A549 (cell line): ENCODE measurements around the gene CDH1. TPM values are rescaled to one million over a fixed set of nuclear protein-coding genes. Genes with fewer than 3 reads are reported as not detected.
A peak's percentile ranks its signal among the peaks of the same experiment; 100 is the strongest.

Experiments used
- ATAC-seq, 2 experiments: fragments of 200-7000 bp in 1 of 2; fragments of >200 bp in 1 of 2; cut with Nextera tagmentation in 1 of 2; cut with Tn5 transposase in 1 of 2; 3 replicates each; pipeline versions ENCODE4 v1.8.0 to v1.9.1; 2018 to 2020; ENCODE audit warnings: mild to moderate bottlenecking in 1 of 2, moderate library complexity in 1 of 2
- CTCF ChIA-PET: fragments of 300-600 bp; sonication (Branson Sonifier 250); formaldehyde crosslinking; extraction: SDS; loops from one replicate; lab custom pipeline; 2021; ENCODE audit warnings: antibody characterized with exemption, inconsistent platforms; lab: Yijun Ruan, JAX
- POLR2A ChIA-PET: fragments of 350-600 bp; formaldehyde crosslinking; extraction: SDS; loops from one replicate; lab custom pipeline; 2021; ENCODE audit warnings: antibody characterized with exemption, inconsistent platforms; lab: Yijun Ruan, JAX
- DNase-seq, 2 experiments: peaks; one replicate each; pipeline versions ENCODE4 v3.0.0 to v3.0.0-alpha.2; 2011 to 2016; ENCODE audit warnings: low read depth in 1 of 2, low spot score in 1 of 2
- FAIRE-seq: peaks from 2 replicates; lab custom pipeline; 2011; peaks lifted over from hg19 to GRCh38; lab: Jason Lieb, UNC
- H3K27ac ChIP-seq, 2 experiments: fragments of >200 bp; sonication (Bioruptor Twin); formaldehyde crosslinking; 3 replicates each; pipeline ENCODE4 v1.5.1; 2016 to 2017
- H3K4me1 ChIP-seq: fragments of >200 bp; sonication (Bioruptor Twin); formaldehyde crosslinking; 3 replicates; pipeline ENCODE4 v1.6.1; 2016
- H3K4me2 ChIP-seq: fragments of >200 bp; sonication (Bioruptor Twin); formaldehyde crosslinking; 3 replicates; pipeline ENCODE4 v1.6.1; 2016
- H3K4me3 ChIP-seq: fragments of >200 bp; sonication (Bioruptor Twin); formaldehyde crosslinking; 3 replicates; pipeline ENCODE4 v1.5.1; 2016
- H3K9me3 ChIP-seq: fragments of >200 bp; sonication (Bioruptor Twin); formaldehyde crosslinking; 3 replicates; pipeline ENCODE4 v1.6.1; 2016
- ATOH8 ChIP-seq: fragments of 250-450 bp; sonication (Bioruptor Pico); IDR thresholded peaks from 2 replicates; pipeline ENCODE4 v1.5.0; 2020; ENCODE audit warnings: low read depth, mild to moderate bottlenecking, moderate library complexity
- BHLHE40 ChIP-seq: IDR thresholded peaks from 2 replicates; pipeline ENCODE4 v1.6.1; 2012; ENCODE audit warnings: low read depth, low read length, inconsistent platforms
- CBX2 ChIP-seq: fragments of 200-600 bp; sonication (generic); IDR thresholded peaks from 2 replicates; pipeline ENCODE4 v1.6.1; 2016; ENCODE audit warnings: low read depth, mild to moderate bottlenecking, borderline replicate concordance
- CHD4 ChIP-seq: fragments of 200-600 bp; sonication (generic); IDR thresholded peaks from 2 replicates; pipeline ENCODE4 v1.6.1; 2016; ENCODE audit warnings: antibody characterized with exemption, mild to moderate bottlenecking, borderline replicate concordance
- CTCF ChIP-seq: fragments of >200 bp; sonication (Bioruptor Twin); formaldehyde crosslinking; IDR thresholded peaks from 3 replicates; pipeline ENCODE4 v1.5.1; 2016
- EHF ChIP-seq: fragments of 250-450 bp; sonication (Bioruptor Pico); IDR thresholded peaks from 2 replicates; pipeline ENCODE4 v1.5.0; 2020; ENCODE audit warnings: mild to moderate bottlenecking
- FOSL2 ChIP-seq, 2 experiments: fragments of 450-650 bp in 1 of 2; fragments of >200 bp in 1 of 2; sonication (Bioruptor Twin) in 1 of 2; formaldehyde crosslinking; IDR thresholded peaks; 2 replicates each; pipeline versions ENCODE4 v1.5.0 to v1.6.1; 2016 to 2020; ENCODE audit warnings: mild to moderate bottlenecking in 1 of 2, moderate library complexity in 1 of 2
- HOXA7 ChIP-seq: fragments of 250-450 bp; sonication (Bioruptor Pico); IDR thresholded peaks from 2 replicates; pipeline ENCODE4 v1.5.0; 2020; ENCODE audit warnings: mild to moderate bottlenecking, moderate library complexity
- HOXB5 ChIP-seq: fragments of 250-450 bp; sonication (Bioruptor Pico); IDR thresholded peaks from 2 replicates; pipeline ENCODE4 v1.5.0; 2020; ENCODE audit warnings: mild to moderate bottlenecking, moderate library complexity
- MYC ChIP-seq: IDR thresholded peaks from 2 replicates; pipeline ENCODE4 v1.6.1; 2012; ENCODE audit warnings: mild to moderate bottlenecking, inconsistent platforms, low read length, improper control_type of control experiment, borderline replicate concordance
- NFE2L2 ChIP-seq: fragments of 150-350 bp; conservative IDR thresholded peaks from 2 replicates; pipeline ENCODE4 v1.6.1; 2014; ENCODE audit warnings: low read length
- POLR2AphosphoS2 ChIP-seq: conservative IDR thresholded peaks from 2 replicates; pipeline ENCODE4 v1.6.1; 2012; ENCODE audit warnings: low read length, improper control_type of control experiment, inconsistent platforms
- SMC3 ChIP-seq: fragments of >200 bp; sonication (Bioruptor Twin); formaldehyde crosslinking; IDR thresholded peaks from 3 replicates; pipeline ENCODE4 v1.6.1; 2018; ENCODE audit warnings: inconsistent platforms
- SREBF2 ChIP-seq: fragments of 450-650 bp; IDR thresholded peaks from 2 replicates; pipeline ENCODE4 v1.6.1; 2014; ENCODE audit warnings: mild to moderate bottlenecking, moderate library complexity
- TP53 ChIP-seq: fragments of 250-450 bp; sonication (Bioruptor Pico); IDR thresholded peaks from 2 replicates; pipeline ENCODE4 v1.5.0; 2021; ENCODE audit warnings: mild to moderate bottlenecking, moderate library complexity
- USF2 ChIP-seq: fragments of 450-650 bp; IDR thresholded peaks from 2 replicates; pipeline ENCODE4 v1.6.1; 2014; ENCODE audit warnings: antibody characterized with exemption
- WGBS: methylation state at CpG from one replicate; pipeline ENCODE4 v1.1.6; 2017; ENCODE audit errors: missing lambda C conversion rate; 5-methylcytosine and 5-hydroxymethylcytosine counted together
- polyA plus RNA-seq, 4 experiments: library from polyadenylated mRNA; depleted of rRNA in 3 of 4; stranded (reverse); fragments of >200 nt; fragmentation: RNase III in 1 of 4; extraction: RNeasy Plus Mini Kit Qiagen cat#74134 plus additional on column Dnase treatment in 1 of 4; gene quantifications; 2 replicates in 3 of 4; 3 replicates in 1 of 4; pipeline ENCODE4 v1.2.3, GENCODE V29; 2011 to 2017
- TF ChIP-seq, protein P1 (sequence below): IDR thresholded peaks from 2 replicates; pipeline ENCODE4 v1.6.1; 2012
- TF ChIP-seq, protein P2 (sequence below): fragments of 200-600 bp; sonication (generic); IDR thresholded peaks from 2 replicates; pipeline ENCODE4 v1.6.1; 2016; ENCODE audit warnings: antibody characterized with exemption, mild to moderate bottlenecking, moderate library complexity
- TF ChIP-seq, protein P3 (sequence below): fragments of 250-450 bp; sonication (Bioruptor Pico); IDR thresholded peaks from 2 replicates; pipeline ENCODE4 v1.5.0; 2021; ENCODE audit warnings: mild to moderate bottlenecking, moderate library complexity, borderline replicate concordance

Gene CDH1
- polyA plus RNA-seq, 2 of the 4 experiments (the other 2 are of a cell fraction) = 6.0 to 24.5 TPM

DNA sequence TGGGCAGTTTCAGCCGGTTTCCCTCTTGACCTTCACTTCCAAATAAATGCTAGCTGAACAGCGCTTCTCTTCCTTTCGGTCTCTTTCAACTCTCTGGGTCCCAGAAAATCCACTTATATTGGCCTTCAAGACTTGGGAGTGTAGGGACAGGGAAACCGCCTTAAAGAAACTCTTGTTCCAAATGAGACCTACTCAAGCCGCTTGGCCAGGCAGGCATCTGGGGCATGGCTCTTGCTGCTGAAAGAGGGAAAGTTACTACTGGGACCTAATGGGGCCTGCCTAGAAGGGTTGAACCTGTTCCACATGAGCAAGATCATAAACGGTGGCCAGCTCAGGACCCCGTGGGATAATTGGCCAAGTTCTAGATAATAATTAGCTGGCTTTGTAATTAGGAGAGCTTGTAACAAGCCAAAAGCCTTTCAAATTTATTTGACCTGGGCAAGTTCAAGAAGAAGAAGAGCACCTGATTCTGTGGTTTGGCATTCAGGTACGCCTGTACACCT, 13.2 kb downstream of the CDH1 start:
- ChIA-PET CTCF (interaction anchor here (0.6 to 2.3 kb wide), 12 partner anchors 11 to 949 kb away, joined by 3 to 6 read pairs (median 3); no protein-coding TSS in a partner anchor), POLR2A (no interaction called here)
- H3K4me2 ChIP-seq = no peak overlapping the region
- H3K4me3 ChIP-seq = no peak overlapping the region
- H3K27ac ChIP-seq = peak overlapping the region; percentile 15 to 63; a peak in 4 of 6 replicates
- DNase-seq (no peak), FAIRE-seq (no peak), ATAC-seq (no peak)
- 87% methylated on average over 8 of the region's 8 CpGs for WGBS
- H3K4me1 ChIP-seq = peaks cover 57% of the 10 kb centered on the region
- no peaks in the 10 kb centered on the region for H3K9me3 ChIP-seq
- no peak for TF ChIP-seq TP53 (CRISPR knock-in tag)
- no peak for TF ChIP-seq CTCF
- TF ChIP-seq BHLHE40 = no peak
- TF ChIP-seq, protein P1, sequence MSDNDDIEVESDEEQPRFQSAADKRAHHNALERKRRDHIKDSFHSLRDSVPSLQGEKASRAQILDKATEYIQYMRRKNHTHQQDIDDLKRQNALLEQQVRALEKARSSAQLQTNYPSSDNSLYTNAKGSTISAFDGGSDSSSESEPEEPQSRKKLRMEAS = no peak
- TF ChIP-seq POLR2AphosphoS2 = no peak
- TF ChIP-seq, protein P2, sequence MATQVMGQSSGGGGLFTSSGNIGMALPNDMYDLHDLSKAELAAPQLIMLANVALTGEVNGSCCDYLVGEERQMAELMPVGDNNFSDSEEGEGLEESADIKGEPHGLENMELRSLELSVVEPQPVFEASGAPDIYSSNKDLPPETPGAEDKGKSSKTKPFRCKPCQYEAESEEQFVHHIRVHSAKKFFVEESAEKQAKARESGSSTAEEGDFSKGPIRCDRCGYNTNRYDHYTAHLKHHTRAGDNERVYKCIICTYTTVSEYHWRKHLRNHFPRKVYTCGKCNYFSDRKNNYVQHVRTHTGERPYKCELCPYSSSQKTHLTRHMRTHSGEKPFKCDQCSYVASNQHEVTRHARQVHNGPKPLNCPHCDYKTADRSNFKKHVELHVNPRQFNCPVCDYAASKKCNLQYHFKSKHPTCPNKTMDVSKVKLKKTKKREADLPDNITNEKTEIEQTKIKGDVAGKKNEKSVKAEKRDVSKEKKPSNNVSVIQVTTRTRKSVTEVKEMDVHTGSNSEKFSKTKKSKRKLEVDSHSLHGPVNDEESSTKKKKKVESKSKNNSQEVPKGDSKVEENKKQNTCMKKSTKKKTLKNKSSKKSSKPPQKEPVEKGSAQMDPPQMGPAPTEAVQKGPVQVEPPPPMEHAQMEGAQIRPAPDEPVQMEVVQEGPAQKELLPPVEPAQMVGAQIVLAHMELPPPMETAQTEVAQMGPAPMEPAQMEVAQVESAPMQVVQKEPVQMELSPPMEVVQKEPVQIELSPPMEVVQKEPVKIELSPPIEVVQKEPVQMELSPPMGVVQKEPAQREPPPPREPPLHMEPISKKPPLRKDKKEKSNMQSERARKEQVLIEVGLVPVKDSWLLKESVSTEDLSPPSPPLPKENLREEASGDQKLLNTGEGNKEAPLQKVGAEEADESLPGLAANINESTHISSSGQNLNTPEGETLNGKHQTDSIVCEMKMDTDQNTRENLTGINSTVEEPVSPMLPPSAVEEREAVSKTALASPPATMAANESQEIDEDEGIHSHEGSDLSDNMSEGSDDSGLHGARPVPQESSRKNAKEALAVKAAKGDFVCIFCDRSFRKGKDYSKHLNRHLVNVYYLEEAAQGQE = no peak
- no peak for TF ChIP-seq CHD4
- TF ChIP-seq CBX2 = no peak
- no peak for TF ChIP-seq ATOH8
- no peak for TF ChIP-seq MYC
- no peak for TF ChIP-seq FOSL2 (IDR thresholded peaks at IDR 0.05)
- TF ChIP-seq FOSL2 (CRISPR knock-in tag; IDR thresholded peaks at IDR 0.05) = no peak
- TF ChIP-seq USF2 = no peak
- TF ChIP-seq NFE2L2 = no peak
- TF ChIP-seq HOXA7 = no peak
- no peak for TF ChIP-seq EHF
- no peak for TF ChIP-seq SREBF2
- no peak for TF ChIP-seq HOXB5 (CRISPR knock-in tag)
- TF ChIP-seq, protein P3, sequence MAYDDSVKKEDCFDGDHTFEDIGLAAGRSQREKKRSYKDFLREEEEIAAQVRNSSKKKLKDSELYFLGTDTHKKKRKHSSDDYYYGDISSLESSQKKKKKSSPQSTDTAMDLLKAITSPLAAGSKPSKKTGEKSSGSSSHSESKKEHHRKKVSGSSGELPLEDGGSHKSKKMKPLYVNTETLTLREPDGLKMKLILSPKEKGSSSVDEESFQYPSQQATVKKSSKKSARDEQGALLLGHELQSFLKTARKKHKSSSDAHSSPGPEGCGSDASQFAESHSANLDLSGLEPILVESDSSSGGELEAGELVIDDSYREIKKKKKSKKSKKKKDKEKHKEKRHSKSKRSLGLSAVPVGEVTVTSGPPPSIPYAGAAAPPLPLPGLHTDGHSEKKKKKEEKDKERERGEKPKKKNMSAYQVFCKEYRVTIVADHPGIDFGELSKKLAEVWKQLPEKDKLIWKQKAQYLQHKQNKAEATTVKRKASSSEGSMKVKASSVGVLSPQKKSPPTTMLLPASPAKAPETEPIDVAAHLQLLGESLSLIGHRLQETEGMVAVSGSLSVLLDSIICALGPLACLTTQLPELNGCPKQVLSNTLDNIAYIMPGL (CRISPR knock-in tag) = no peak
- no peak for TF ChIP-seq SMC3
